LNCAP (cell line): ENCODE data around the gene MYL10.

Experiments used
- CTCF ChIP-seq: fragments of 450-650 bp; IDR thresholded peaks from 2 replicates; pipeline ENCODE4 v1.5.1; 2017; ENCODE audit warnings: mild to moderate bottlenecking

Gene MYL10

GRCh38 chr7:101591504-101591903, 37.6 kb downstream of the MYL10 start:
- no peak for TF ChIP-seq CTCF

GRCh38 chr7:101590663-101591435, 38.2 kb downstream of the MYL10 start:
- TF ChIP-seq CTCF, result no peak

GRCh38 chr7:101589976-101590662, 39.0 kb downstream of the MYL10 start:
- TF ChIP-seq CTCF, result no peak

- TF ChIP-seq CTCF, result no peak
These were observed 40.0 kb downstream of the MYL10 start for GRCh38 chr7:101589052-101589451.

- no peak for TF ChIP-seq CTCF
These were observed 40.8 kb downstream of the MYL10 start for GRCh38 chr7:101588131-101588935.

GRCh38 chr7:101586906-101587677, 42.0 kb downstream of the MYL10 start:
- no peak for TF ChIP-seq CTCF
